ENCODE results near the gene SLC27A4.

SLC27A4 gene

DNA sequence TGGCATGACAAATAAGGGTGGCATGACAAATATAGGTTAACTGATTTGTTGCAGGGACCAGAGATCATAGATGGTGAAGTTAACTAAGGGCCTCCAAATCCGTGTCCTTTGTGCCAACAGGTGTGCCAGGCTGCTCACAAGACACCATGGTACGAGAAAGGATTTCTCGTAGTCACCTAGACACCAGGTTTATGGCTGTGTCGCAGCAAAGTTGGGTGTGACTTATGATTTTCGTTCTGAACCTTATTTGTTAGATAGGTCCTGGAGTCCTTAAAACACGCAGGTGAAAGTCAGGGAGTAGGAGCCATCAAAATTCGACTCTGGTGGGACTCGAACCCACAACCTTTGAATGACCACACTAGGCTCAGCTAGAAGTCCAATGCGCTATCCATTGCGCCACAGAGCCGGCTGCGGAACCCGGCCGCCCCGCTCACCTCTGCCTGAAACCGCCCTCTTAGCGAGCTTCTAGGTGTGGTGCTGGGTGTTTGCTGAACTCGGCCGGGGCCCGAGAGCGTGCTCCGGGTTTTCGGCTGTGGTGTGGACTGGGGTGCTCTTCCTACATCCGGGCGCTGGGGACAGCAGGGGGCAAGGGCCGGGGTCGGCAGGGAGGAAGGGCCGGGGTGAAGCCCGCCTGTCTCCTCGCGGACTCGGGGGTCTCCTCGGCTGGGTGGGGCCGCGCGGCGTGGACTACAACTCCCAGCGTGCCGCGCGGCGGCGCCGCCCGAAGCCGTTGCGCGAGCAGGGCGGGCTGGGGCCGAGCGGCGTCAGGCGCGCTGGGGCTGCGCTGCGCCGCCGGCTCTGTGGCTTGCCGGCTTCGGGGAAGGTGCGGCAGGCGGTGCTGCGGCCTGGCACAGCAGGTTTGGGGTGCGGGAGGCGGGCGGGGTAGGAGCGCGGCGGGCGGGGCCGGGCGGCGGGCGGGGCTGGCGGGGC lies at the start of gene SLC27A4:
Gene SLC27A4, plus strand, starts transcription at position 767 of the 930 bp plus-strand sequence. CDS start 2,606 bp downstream, outside the sequence.
- DNase-seq (ENCODE audit: low read depth): peak; percentile 80

DNA sequence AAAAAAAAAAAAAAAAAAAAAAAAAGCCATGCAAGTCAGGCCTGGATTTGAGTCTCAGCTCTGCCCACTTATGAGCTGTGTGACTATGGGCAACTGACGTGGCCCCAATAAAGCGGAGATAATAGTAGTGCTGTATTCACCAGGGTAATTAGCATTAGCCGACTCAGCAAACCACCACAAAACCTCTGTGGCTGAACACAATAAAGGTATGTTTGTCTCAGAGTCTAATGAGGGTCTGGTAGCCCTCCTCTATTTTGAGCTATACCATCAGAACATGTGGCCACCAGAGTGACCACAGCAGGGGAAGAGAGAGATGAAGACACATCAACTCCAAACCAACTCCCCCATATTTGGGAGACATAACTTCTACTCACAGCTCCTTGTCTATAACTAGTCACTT lies 48.3 kb upstream of the SLC27A4 start:
- no peak for DNase-seq (ENCODE audit: low read depth)

DNA sequence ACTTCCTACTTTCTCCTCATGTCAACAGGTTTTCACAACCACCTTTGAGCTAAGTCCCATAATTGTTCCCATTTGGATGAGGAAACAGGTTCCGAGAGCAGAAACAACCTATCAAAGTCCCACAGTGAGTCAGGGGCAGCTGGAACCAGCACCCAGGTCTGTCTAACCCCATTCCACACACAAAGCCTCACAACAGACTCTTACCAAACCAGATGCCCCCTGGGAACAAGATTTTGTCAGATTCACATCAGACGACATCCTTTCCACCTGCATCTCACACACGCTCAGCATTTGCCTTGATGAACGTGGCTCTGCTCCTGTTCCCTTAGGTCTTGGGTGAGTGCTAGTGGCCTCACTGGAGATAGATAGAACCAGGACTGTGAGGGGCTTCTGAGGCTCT lies 47.2 kb upstream of the SLC27A4 start:
- no peak for DNase-seq (ENCODE audit: low read depth)

DNA sequence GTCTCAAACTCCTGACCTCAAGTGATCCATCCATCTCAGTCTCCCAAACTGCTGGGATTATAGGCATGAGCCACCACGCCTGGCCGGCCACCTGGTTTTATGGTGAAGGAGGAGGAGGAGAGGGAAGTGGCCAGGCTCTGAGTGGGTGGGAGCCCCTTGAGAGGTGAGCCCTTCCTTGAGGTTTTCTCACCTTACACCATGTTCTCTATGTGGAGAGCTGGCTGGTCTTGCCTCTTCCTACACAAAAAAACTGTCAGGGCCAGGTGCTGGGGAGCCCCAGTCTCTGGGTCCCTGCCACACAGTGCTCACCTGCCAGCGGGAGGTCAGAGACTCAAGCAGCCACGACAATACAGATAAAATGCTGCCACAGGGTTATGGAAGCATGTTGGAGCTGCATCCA lies 46.2 kb upstream of the SLC27A4 start:
- DNase-seq (ENCODE audit: low read depth): no peak

GRCh38 chr9:128296340-128297220 lies 43.7 kb upstream of the SLC27A4 start:
- no peak for DNase-seq (ENCODE audit: low read depth)

DNA sequence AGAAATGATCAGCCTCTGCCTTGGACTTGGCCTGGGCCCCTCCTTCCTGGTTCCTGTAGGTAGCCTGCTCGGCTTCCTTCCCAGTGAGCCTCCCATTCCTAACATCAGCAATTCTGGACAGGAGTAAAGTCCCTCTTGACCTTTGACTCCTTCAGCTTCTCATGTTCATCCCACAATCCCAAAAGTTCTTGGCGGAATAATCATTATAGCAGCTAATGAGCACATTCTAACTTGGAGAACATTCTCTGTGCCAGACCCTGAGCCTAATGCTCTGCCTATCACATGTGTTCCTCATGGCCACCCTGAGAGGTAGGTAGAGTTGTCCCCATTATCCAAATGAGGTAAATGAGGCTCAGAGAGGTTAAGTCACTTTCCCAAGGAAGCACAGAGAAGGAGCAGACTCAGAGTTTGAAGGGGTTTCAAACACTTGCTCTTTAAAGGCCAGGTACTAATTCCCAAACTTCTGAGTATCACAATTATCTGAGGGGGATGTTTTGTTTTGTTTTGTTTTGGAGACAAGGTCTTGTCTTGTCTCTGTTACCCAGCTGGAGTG lies 43.0 kb upstream of the SLC27A4 start:
- DNase-seq (ENCODE audit: low read depth): no peak

DNA sequence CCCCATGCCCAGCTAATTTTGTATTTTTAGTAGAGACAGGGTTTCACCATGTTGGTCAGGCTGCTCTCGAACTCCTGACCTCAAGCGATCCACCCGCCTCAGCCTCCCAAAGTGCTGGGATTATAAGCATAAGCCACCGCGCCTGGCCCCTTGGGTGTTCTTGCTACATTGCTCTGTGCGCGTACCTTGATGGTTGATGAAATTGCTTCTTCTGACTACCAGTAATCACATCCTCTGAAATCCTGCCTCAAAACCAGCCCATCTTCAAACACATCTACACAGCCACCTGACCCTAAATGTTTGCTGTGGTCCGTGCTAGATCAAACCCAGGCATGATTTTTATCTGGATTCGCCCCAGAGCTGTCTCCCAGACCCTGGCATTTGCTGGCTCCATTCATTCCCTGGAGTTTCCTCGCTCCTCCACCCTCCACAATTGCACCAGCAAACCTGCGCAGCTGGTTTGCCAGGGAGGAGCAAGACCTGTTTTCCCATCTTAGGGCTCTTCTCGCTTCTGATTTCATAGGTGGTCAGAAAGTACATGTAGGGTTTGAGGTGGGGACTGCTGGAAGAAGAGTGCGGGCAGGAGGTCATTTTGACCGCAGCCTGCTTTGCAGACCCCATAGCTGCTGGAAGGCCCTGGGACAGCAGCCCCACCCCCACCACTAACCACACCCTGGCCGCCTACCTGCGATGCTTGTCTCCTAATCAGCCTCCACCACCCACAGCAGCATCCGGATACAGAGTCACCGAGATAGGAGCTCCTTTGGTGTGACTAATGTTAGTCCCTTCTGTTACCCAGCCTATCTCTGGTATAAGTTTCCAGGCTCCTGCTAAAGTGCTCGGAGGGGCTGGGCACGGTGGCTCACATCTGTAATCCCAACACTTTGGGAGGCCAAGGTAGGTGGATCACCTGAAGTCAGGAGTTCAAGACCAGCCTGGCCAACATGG lies 41.5 kb upstream of the SLC27A4 start:
- no peak for DNase-seq (ENCODE audit: low read depth)

DNA sequence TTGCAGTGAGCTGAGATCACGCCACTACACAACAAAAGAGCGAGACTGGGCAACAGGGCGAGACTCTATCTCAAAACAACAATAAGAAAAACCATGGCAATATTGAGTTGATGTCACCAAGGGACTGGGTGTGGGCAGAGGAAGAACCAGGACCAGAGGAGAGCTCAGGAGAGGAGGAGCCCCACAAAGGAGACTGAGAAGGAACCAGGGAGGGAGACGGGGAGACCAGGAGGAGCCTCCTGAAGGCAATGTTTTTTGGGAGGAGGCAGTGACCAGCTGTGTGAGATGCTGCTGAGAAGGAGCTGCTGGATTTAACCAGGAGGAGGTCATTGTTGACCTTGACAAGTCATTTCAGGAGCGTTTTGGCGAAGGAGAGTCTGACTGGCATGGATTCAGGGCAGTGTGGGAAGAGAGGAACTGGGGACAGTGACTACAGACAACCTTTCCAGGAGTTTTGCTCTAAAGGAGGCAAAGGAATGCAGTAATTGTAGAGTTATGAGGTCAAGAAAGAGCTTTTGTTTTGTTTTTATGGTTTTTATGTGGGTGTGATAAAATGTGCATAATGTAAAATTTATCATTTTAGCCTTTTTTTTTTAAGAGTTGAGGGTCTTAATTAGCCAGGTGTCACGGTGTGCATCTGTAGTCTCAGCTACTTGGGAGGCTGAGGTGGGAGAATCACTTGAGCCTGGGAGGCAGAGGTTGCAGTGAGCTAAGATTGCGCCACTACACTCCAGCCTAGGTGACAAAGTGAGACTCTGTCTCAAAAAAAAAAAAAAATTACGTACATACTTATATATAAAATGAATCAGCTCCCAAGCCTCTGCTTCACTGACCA lies 36.0 kb upstream of the SLC27A4 start:
- no peak for DNase-seq (ENCODE audit: low read depth)

DNA sequence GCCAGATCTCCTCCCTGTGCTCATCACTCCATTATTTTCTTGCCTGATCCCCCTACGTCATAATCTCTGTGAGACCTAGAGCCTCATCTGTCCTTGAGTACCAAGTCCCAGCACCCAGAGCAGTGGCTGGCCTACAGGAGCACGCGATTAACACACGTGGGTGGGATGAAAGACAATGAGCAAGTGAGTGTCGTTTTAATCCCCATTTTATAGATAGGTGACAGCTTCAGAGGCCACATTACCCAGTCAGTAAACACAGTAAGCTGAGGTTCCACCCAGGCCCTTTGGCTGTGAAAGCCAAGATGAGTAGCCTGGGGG lies 35.4 kb upstream of the SLC27A4 start:
- DNase-seq (ENCODE audit: low read depth): no peak

DNA sequence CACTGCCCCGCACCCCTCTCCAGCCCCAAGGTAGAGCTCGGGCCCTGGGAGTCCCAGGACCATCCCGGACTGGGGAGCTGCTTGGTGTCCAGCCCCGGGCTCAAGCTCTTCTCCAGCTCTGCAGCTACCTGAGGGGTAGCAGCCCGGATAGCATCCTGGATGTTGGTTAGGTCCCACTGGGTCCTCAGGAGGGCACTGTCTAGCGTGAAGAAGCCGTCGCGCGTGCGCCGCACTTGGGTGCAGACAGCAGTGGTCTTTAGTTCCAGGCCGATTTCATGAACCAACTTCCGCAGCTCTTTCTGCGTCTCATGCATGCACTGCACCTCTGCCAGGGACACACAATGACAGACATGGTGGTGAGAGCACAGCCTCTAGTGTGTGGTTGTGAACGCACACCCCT lies 30.8 kb upstream of the SLC27A4 start:
- DNase-seq (ENCODE audit: low read depth): no peak

DNA sequence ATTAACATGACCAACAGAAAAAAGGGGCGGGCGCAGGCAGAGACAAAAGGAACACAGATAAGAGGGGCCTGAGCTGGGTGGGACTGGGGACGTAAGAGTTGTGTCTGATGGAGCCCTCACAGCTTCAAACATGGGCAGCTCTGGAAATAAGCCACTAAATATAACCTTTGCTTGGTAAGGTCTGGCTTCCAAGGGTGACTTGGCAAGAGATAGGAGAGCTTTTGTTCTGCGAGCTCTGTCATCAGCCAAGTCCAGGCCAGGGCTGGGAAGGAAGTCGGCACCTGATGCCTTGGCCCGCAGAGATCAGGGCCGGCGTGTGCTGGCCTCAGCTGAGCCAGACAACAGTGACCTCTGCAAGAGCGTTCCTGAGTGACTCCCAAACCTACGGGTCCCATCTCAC lies 29.9 kb upstream of the SLC27A4 start:
- no peak for DNase-seq (ENCODE audit: low read depth)

DNA sequence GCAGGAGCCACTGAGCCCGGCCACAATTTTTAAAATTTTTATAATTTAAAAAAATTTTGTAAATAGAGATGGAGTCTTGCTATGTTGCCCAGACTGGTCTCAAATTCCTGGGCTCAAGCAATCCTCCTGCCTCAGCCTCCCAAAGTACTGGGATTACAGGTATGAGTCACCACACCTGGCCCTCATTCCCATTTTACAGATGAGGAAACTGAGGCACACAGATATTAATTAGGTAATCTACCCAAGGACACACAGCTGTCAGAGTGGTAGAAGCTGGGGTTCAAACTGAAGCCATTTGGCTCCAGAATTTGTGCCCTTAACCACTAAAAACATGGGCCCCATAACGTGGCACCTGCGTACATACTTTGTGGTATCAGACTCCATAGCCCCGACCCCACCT lies 25.6 kb upstream of the SLC27A4 start:
- DNase-seq (ENCODE audit: low read depth): no peak

GRCh38 chr9:128316421-128316820 lies 23.9 kb upstream of the SLC27A4 start:
- no peak for DNase-seq (ENCODE audit: low read depth)

DNA sequence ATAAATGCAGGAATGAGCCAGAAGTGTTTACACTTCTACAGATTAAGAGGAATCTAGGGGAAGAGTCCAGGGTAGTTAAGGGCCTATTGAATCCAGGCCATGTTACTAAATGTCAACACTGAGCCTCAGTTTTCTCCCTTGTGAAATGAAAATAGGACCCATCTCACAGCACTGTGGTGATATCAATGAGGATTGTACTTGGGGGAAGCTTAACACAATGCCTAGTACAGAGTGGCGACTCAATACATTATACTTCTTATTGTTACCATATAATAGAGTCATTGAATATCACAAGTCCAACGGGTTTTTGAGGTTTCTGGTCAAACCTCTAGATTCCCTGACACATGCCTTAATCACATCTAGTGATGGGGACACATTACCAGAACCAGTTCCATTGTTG lies 22.7 kb upstream of the SLC27A4 start:
- DNase-seq (ENCODE audit: low read depth): no peak

GRCh38 chr9:128321343-128321742 lies 19.0 kb upstream of the SLC27A4 start:
- DNase-seq (ENCODE audit: low read depth): no peak

- no peak for DNase-seq (ENCODE audit: low read depth)
Measured at GRCh38 chr9:128321879-128322403, 18.4 kb upstream of the SLC27A4 start.

DNA sequence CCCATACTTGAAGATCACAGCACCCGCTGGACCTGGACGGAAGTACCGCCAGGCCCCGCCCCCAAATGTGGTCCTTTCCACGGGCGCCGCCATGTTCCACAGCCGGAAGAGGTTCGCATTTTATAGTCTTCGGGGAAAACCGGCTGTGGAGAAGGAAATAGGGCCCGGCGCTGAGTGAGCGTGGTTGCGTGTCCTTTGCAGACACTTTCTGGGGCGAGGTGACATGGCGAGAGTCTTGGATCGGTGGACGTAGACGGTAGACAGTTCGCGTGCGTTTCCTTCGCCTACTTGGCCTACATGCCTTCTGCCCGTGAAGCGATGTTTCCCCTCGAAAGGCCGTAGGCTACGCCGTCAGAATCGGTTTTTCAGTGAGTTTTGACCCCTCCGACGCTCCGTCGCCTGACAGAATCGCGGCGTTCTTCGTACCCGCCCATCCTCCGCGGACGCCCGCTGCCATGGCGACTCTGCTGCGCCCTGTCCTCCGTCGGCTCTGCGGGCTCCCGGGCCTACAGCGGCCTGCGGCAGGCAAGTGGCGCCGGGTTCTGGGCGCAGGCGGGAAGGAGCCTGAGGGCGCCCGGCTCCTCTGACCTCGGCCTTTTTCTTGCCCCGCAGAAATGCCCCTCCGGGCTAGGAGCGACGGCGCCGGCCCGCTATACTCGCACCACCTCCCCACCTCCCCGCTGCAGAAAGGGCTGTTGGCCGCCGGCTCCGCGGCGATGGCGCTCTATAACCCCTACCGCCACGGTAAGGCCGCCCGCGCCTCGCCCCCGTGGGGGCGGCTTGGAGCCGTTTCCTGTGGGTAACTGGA lies 17.7 kb upstream of the SLC27A4 start, which contains the start of the genes COQ4 and TRUB2:
Gene COQ4, plus strand, starts transcription at position 436 of the 808 bp plus-strand sequence. Its CDS starts 20 bp downstream, at position 456.
Gene TRUB2, minus strand, starts transcription at position 44 of the 808 bp plus-strand sequence. Its CDS starts 39 bp downstream, at position 5.
- DNase-seq (ENCODE audit: low read depth): peak; percentile 89

DNA sequence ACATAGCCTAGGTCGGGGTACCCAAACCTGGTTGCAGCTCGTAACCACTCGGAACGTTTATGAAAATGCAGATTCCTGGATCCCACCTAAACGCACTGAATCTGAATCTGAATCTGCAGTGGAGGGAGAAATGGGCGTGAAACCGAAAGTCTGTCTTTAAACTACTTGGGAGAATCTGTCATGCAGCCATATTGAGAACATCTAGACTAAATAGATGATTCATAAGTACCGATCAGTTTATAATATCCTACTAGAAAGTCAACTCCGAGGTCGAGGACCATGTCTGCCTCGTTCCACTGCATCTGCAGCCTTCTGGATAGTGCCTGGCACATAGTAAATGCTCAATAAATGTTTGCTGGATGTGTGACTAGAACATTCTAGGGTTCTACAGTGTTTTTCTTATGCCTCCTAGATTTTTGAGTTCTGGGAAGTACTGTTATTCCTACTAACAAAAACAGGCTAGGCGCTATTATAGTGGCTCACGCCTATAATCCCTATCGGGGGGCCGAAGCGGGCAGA lies 17.1 kb upstream of the SLC27A4 start:
- DNase-seq (ENCODE audit: low read depth): no peak

DNA sequence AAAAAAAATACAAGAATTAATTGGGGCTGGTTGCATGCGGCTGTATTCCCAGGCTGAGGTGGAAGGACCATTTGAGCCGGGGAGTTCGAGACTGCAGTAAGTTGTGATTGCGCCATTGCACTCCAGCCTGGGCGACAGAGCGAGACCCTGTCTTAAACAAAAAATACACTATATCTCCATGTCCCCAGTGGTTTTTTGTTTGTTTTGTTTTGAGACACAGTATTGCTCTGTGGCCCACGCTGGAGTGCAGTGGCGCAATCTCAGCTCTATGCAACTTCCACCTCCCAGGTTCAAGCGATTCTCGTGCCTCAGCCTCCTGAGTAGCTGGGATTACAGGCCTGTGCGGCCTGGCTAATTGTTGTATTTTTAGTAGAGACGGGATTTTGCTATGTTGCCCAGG lies 16.5 kb upstream of the SLC27A4 start:
- no peak for DNase-seq (ENCODE audit: low read depth)

All from activated T-cell treated with anti-CD3 and anti-CD28 coated beads for 48 hours (primary cell).